ENCODE data around the gene SPC24.
A peak's percentile ranks its signal among the peaks of the same experiment; 100 is the strongest.

The SPC24 gene

GRCh38 chr19:11159598-11160439, 4.2 kb upstream of the SPC24 start:
- no peak overlapping the region for H3K4me3 ChIP-seq (ENCODE audit: low read depth, low read length)
- in situ Hi-C loops (cut with HindIII; ENCODE audit: low sequenced_read_pairs): no loop called here
- no peak for DNase-seq (ENCODE audit: low read depth)
- TF ChIP-seq CTCF (IDR thresholded peaks at IDR 0.05; ENCODE audit: low read depth, low read length, missing control alignments): no peak

GRCh38 chr19:11154683-11155047, 917 bp downstream of the SPC24 start:
- in situ Hi-C loops (cut with HindIII; ENCODE audit: low sequenced_read_pairs): no loop called here
- no peak for DNase-seq (ENCODE audit: low read depth)
- H3K4me3 ChIP-seq (ENCODE audit: low read depth, low read length): peak overlapping the region; percentile 71
- no peak for TF ChIP-seq CTCF (IDR thresholded peaks at IDR 0.05; ENCODE audit: low read depth, low read length, missing control alignments)

- no peak for TF ChIP-seq CTCF (IDR thresholded peaks at IDR 0.05; ENCODE audit: low read depth, low read length, missing control alignments)
- no peak for DNase-seq (ENCODE audit: low read depth)
- in situ Hi-C loops (cut with HindIII; ENCODE audit: low sequenced_read_pairs): no loop called here
- H3K4me3 ChIP-seq (ENCODE audit: low read depth, low read length): no peak overlapping the region
Measured at GRCh38 chr19:11152318-11153062, 3.1 kb downstream of the SPC24 start.

GRCh38 chr19:11151181-11151580, 4.4 kb downstream of the SPC24 start:
- DNase-seq (ENCODE audit: low read depth): no peak
- TF ChIP-seq CTCF (IDR thresholded peaks at IDR 0.05; ENCODE audit: low read depth, low read length, missing control alignments): no peak
- H3K4me3 ChIP-seq (ENCODE audit: low read depth, low read length): no peak overlapping the region
- in situ Hi-C loops (cut with HindIII; ENCODE audit: low sequenced_read_pairs): no loop called here

GRCh38 chr19:11148001-11148400, 7.6 kb downstream of the SPC24 start:
- in situ Hi-C loops (cut with HindIII; ENCODE audit: low sequenced_read_pairs): no loop called here
- no peak for TF ChIP-seq CTCF (IDR thresholded peaks at IDR 0.05; ENCODE audit: low read depth, low read length, missing control alignments)
- no peak for DNase-seq (ENCODE audit: low read depth)
- H3K4me3 ChIP-seq (ENCODE audit: low read depth, low read length): no peak overlapping the region

- no peak for TF ChIP-seq CTCF (IDR thresholded peaks at IDR 0.05; ENCODE audit: low read depth, low read length, missing control alignments)
- no peak overlapping the region for H3K4me3 ChIP-seq (ENCODE audit: low read depth, low read length)
- in situ Hi-C loops (cut with HindIII; ENCODE audit: low sequenced_read_pairs): no loop called here
- no peak for DNase-seq (ENCODE audit: low read depth)
Measured at GRCh38 chr19:11145536-11145924, 10.1 kb downstream of the SPC24 start.

Data from astrocyte of the cerebellum (primary cell).